ENCODE results near the gene EFCAB6. TPM values are rescaled to one million over a fixed set of nuclear protein-coding genes. Genes with fewer than 3 reads are reported as not detected.

Gene EFCAB6
- total and polyA plus RNA-seq, 9 of the 15 experiments (the other 6 are each of a cell fraction or from before 2014, with no cell fraction given) = 0.06 TPM; not detected in 8

GRCh38 chr22:43501878-43502277 is 310.2 kb downstream of the EFCAB6 start (continued):
- TF ChIP-seq ZBTB11 (CRISPR knock-in tag; IDR thresholded peaks at IDR 0.05) = no peak
- no peak for TF ChIP-seq HDAC8 (tag; IDR thresholded peaks at IDR 0.05)
- TF ChIP-seq CBX8 (IDR thresholded peaks at IDR 0.05; ENCODE audit: borderline replicate concordance, extremely low read depth, low read depth, low read length, poor library complexity, severe bottlenecking) = no peak
- TF ChIP-seq EHMT2 (IDR thresholded peaks at IDR 0.05) = no peak
- no peak for TF ChIP-seq PTBP1 (IDR thresholded peaks at IDR 0.05; ENCODE audit: low read depth, low read length)
- TF ChIP-seq OTX1 (CRISPR knock-in tag; IDR thresholded peaks at IDR 0.05) = no peak

All from K562 (cell line).